ENCODE measurements around the gene HP.

DNA sequence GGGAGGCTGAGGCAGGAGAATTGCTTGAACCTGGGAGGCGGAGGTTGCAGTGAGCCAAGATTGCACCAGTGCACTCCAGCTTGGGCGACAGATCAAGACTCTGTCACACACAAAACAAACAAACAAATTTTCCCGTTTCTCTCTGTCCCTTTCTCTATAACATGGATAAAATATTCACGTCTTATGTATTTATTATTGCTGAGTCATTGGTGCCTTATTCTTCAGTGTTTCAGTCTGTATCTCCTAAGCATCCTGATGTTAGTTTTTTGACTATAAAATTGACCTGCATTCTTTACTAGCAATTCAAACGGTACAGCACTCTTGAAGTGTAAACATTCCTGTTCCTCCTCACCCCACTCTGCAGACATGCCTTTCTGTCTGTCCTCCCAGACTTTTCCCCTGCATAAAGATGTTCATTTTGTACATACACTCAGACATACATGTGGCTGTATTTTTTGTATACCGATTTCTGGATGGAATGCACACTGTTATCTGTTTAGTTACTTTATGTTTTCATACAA lies 29.4 kb upstream of the HP start:
- TF ChIP-seq, protein P1, sequence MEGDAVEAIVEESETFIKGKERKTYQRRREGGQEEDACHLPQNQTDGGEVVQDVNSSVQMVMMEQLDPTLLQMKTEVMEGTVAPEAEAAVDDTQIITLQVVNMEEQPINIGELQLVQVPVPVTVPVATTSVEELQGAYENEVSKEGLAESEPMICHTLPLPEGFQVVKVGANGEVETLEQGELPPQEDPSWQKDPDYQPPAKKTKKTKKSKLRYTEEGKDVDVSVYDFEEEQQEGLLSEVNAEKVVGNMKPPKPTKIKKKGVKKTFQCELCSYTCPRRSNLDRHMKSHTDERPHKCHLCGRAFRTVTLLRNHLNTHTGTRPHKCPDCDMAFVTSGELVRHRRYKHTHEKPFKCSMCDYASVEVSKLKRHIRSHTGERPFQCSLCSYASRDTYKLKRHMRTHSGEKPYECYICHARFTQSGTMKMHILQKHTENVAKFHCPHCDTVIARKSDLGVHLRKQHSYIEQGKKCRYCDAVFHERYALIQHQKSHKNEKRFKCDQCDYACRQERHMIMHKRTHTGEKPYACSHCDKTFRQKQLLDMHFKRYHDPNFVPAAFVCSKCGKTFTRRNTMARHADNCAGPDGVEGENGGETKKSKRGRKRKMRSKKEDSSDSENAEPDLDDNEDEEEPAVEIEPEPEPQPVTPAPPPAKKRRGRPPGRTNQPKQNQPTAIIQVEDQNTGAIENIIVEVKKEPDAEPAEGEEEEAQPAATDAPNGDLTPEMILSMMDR (IDR thresholded peaks at IDR 0.05), result no peak
- no peak for TF ChIP-seq POLR2AphosphoS5 (IDR thresholded peaks at IDR 0.05)
- no peak for TF ChIP-seq POLR2A (IDR thresholded peaks at IDR 0.05)
